H1 (cell line): Measurements from ENCODE around the gene DTNB. TPM values are rescaled to one million over a fixed set of nuclear protein-coding genes. Genes with fewer than 3 reads are reported as not detected.

Source experiments
- CTCF ChIA-PET: fragments of 300-600 bp; sonication (Branson Sonifier 250); formaldehyde crosslinking; loops from one replicate; lab custom pipeline; 2021; ENCODE audit not compliant: partially characterized antibody; lab: Charles Lee
- POLR2A ChIA-PET: fragments of 300-600 bp; sonication (Branson Sonifier 250); formaldehyde crosslinking; loops from one replicate; lab custom pipeline; 2021; ENCODE audit warnings: inconsistent platforms; ENCODE audit not compliant: partially characterized antibody; lab: Charles Lee
- DNase-seq, 2 experiments: peaks; one replicate each; pipeline versions ENCODE4 v3.0.0 to v3.0.0-alpha.2; 2010 to 2022; ENCODE audit warnings: low spot score in 2 of 2, low read depth in 1 of 2, mixed read lengths in 1 of 2
- FAIRE-seq: peaks from 2 replicates; lab custom pipeline; 2011; peaks lifted over from hg19 to GRCh38; lab: Jason Lieb, UNC
- H2AFZ ChIP-seq: 2 replicates; pipeline ENCODE4 v1.8.1; 2012; ENCODE audit warnings: low read length, inconsistent platforms
- H2AK5ac ChIP-seq: 2 replicates; pipeline ENCODE4 v1.6.1; 2013; ENCODE audit warnings: low read depth, low read length
- H2BK120ac ChIP-seq: replicated peaks from 2 replicates; pipeline ENCODE3; 2013; ENCODE audit warnings: low read depth, low read length, inconsistent platforms
- H2BK12ac ChIP-seq: 2 replicates; pipeline ENCODE4 v1.6.1; 2013; ENCODE audit warnings: low read depth, low read length
- H2BK15ac ChIP-seq: 2 replicates; pipeline ENCODE4 v1.6.1; 2013; ENCODE audit warnings: low read length
- H2BK20ac ChIP-seq: 2 replicates; pipeline ENCODE4 v1.6.1; 2013; ENCODE audit warnings: low read length
- H2BK5ac ChIP-seq: 2 replicates; pipeline ENCODE4 v1.6.1; 2013; ENCODE audit warnings: low read depth, low read length
- H3K14ac ChIP-seq: 2 replicates; pipeline ENCODE4 v1.6.1; 2013; ENCODE audit warnings: inconsistent platforms; ENCODE audit not compliant: insufficient read length
- H3K18ac ChIP-seq: 2 replicates; pipeline ENCODE4 v1.6.1; 2013; ENCODE audit warnings: low read length; ENCODE audit errors: extremely low read depth
- H3K23ac ChIP-seq: 2 replicates; pipeline ENCODE4 v1.6.1; 2013; ENCODE audit warnings: inconsistent platforms; ENCODE audit not compliant: insufficient read length
- H3K23me2 ChIP-seq: 2 replicates; pipeline ENCODE4 v1.6.1; 2013; ENCODE audit warnings: low read depth, low read length
- H3K27ac ChIP-seq: 2 replicates; pipeline ENCODE4 v1.6.1; 2011; ENCODE audit warnings: low read depth, low read length, inconsistent platforms
- H3K27me3 ChIP-seq, 4 experiments: replicated peaks in 1 of 4; 1 replicate in 1 of 4; 2 replicates in 3 of 4; pipeline versions ENCODE4 v1.6.1 to v1.8.1; 2011 to 2013; ENCODE audit warnings: low read length in 3 of 4, mild to moderate bottlenecking in 3 of 4, inconsistent platforms in 2 of 4, mixed read lengths in 2 of 4, moderate library complexity in 1 of 4; ENCODE audit not compliant: control insufficient read depth in 3 of 4, insufficient read depth in 3 of 4; ENCODE audit errors: extremely low read depth in 1 of 4
- H3K36me3 ChIP-seq, 4 experiments: 2 replicates each; pipeline versions ENCODE4 v1.6.1 to v1.8.1; 2011 to 2013; ENCODE audit warnings: mild to moderate bottlenecking in 4 of 4, low read length in 3 of 4, moderate library complexity in 2 of 4, control low read depth in 1 of 4, inconsistent platforms in 1 of 4; ENCODE audit not compliant: insufficient read depth in 4 of 4, control insufficient read depth in 2 of 4
- H3K4ac ChIP-seq: replicated peaks from 2 replicates; pipeline ENCODE3; 2013; ENCODE audit warnings: low read length, low read depth, mixed read lengths, inconsistent platforms; ENCODE audit not compliant: insufficient read length
- H3K4me1 ChIP-seq, 4 experiments: replicated peaks in 1 of 4; 1 replicate in 1 of 4; 2 replicates in 3 of 4; pipeline versions ENCODE4 v1.6.1 to v1.8.1; 2011 to 2013; ENCODE audit warnings: low read length in 3 of 4, inconsistent platforms in 2 of 4, mixed read lengths in 1 of 4; ENCODE audit not compliant: insufficient read depth in 4 of 4, control insufficient read depth in 3 of 4
- H3K4me2 ChIP-seq, 2 experiments: 2 replicates each; pipeline versions ENCODE4 v1.6.1 to v1.8.1; 2011 to 2013; ENCODE audit warnings: low read depth in 2 of 2, low read length in 2 of 2, control low read depth in 1 of 2, inconsistent platforms in 1 of 2, mild to moderate bottlenecking in 1 of 2; ENCODE audit not compliant: insufficient read depth in 1 of 2
- H3K4me3 ChIP-seq, 4 experiments: fragments of 200-600, 300-600 bp in 1 of 4; sonication (generic), shearing (Covaris generic), sonication (Bioruptor Twin) in 1 of 4; 2 replicates each; pipeline versions ENCODE4 v1.5.1 to v1.8.1; 2011 to 2016; ENCODE audit warnings: low read length in 4 of 4, low read depth in 3 of 4, control low read depth in 2 of 4, inconsistent platforms in 2 of 4, mild to moderate bottlenecking in 2 of 4, mixed read lengths in 1 of 4, moderate library complexity in 1 of 4; ENCODE audit not compliant: insufficient read depth in 2 of 4; ENCODE audit errors: extremely low read depth in 1 of 4
- H3K56ac ChIP-seq: replicated peaks from 2 replicates; pipeline ENCODE3; 2013; ENCODE audit warnings: low read depth, mild to moderate bottlenecking, mixed read lengths, low read length, inconsistent platforms; ENCODE audit not compliant: insufficient read length
- H3K79me1 ChIP-seq: 2 replicates; pipeline ENCODE4 v1.6.1; 2013; ENCODE audit warnings: low read depth, low read length, control low read depth
- H3K79me2 ChIP-seq, 2 experiments: 2 replicates each; pipeline versions ENCODE4 v1.6.1 to v1.8.1; 2012 to 2013; ENCODE audit warnings: low read length in 2 of 2, mild to moderate bottlenecking in 2 of 2, inconsistent platforms in 1 of 2; ENCODE audit not compliant: insufficient read depth in 2 of 2, control insufficient read depth in 1 of 2
- H3K9ac ChIP-seq, 4 experiments: replicated peaks in 1 of 4; 1 replicate in 1 of 4; 2 replicates in 3 of 4; pipeline versions ENCODE4 v1.6.1 to v1.8.1; 2011 to 2013; ENCODE audit warnings: low read depth in 3 of 4, low read length in 3 of 4, control low read depth in 2 of 4, mild to moderate bottlenecking in 2 of 4, moderate library complexity in 2 of 4, inconsistent platforms in 1 of 4; ENCODE audit errors: extremely low read depth in 1 of 4
- H3K9me3 ChIP-seq, 2 experiments: 2 replicates each; pipeline versions ENCODE4 v1.6.1 to v1.8.1; 2012 to 2013; ENCODE audit warnings: mild to moderate bottlenecking in 2 of 2, moderate library complexity in 2 of 2, control low read depth in 1 of 2, inconsistent platforms in 1 of 2, low read depth in 1 of 2, low read length in 1 of 2, mixed read lengths in 1 of 2; ENCODE audit not compliant: insufficient read depth in 2 of 2
- H4K20me1 ChIP-seq, 2 experiments: replicated peaks in 1 of 2; 2 replicates each; pipeline versions ENCODE3 to v1.8.1; 2011 to 2013; ENCODE audit warnings: inconsistent platforms in 2 of 2, low read length in 2 of 2, mild to moderate bottlenecking in 1 of 2; ENCODE audit not compliant: insufficient read depth in 2 of 2, control insufficient read depth in 1 of 2
- H4K5ac ChIP-seq: 2 replicates; pipeline ENCODE4 v1.6.1; 2013; ENCODE audit warnings: low read length, low read depth, mixed read lengths, inconsistent platforms; ENCODE audit not compliant: insufficient read length
- H4K8ac ChIP-seq: 2 replicates; pipeline ENCODE4 v1.8.0; 2013; ENCODE audit warnings: mild to moderate bottlenecking, moderate library complexity, low read length, inconsistent platforms; ENCODE audit not compliant: insufficient read depth; ENCODE audit errors: extremely low read depth
- H4K91ac ChIP-seq: replicated peaks from 2 replicates; pipeline ENCODE3; 2013; ENCODE audit warnings: low read length, mixed read lengths, inconsistent platforms; ENCODE audit not compliant: insufficient read length
- BACH1 ChIP-seq: IDR thresholded peaks from 2 replicates; pipeline ENCODE4 v1.6.1; 2012; ENCODE audit warnings: low read length, improper control_type of control experiment
- BRCA1 ChIP-seq: IDR thresholded peaks from 2 replicates; pipeline ENCODE4 v1.6.1; 2012; ENCODE audit warnings: low read depth, low read length, improper control_type of control experiment
- JUN ChIP-seq: IDR thresholded peaks from 2 replicates; pipeline ENCODE4 v1.6.1; 2011; ENCODE audit warnings: low read depth, mild to moderate bottlenecking, improper control_type of control experiment, low read length
- JUND ChIP-seq: IDR thresholded peaks from 2 replicates; pipeline ENCODE4 v1.6.1; 2011; ENCODE audit warnings: mild to moderate bottlenecking, improper control_type of control experiment, low read length
- KDM4A ChIP-seq: IDR thresholded peaks from one replicate; pipeline ENCODE4 v1.7.1; 2012; ENCODE audit warnings: low read depth, mild to moderate bottlenecking, moderate library complexity, low read length, inconsistent platforms; ENCODE audit not compliant: severe bottlenecking
- PHF8 ChIP-seq: fragments of 200-600 bp; sonication (generic); conservative IDR thresholded peaks from 2 replicates; pipeline ENCODE4 v1.7.1; 2012; ENCODE audit warnings: low read depth, mild to moderate bottlenecking, inconsistent platforms, low read length, moderate library complexity
- POLR2AphosphoS5 ChIP-seq: IDR thresholded peaks from 2 replicates; pipeline ENCODE4 v1.6.1; 2011; ENCODE audit warnings: low read depth, low read length
- SAP30 ChIP-seq: fragments of 300-600 bp; sonication (generic); IDR thresholded peaks from 2 replicates; pipeline ENCODE4 v1.7.1; 2012; ENCODE audit warnings: low read length, moderate library complexity, mild to moderate bottlenecking, inconsistent platforms; ENCODE audit not compliant: insufficient read depth, insufficient replicate concordance
- SIRT6 ChIP-seq: IDR thresholded peaks from one replicate; pipeline ENCODE4 v1.7.1; 2012; ENCODE audit warnings: low read length, inconsistent platforms
- SIX5 ChIP-seq: IDR thresholded peaks from 2 replicates; pipeline ENCODE4 v1.6.1; 2011; ENCODE audit warnings: mild to moderate bottlenecking, low read depth, low read length
- SP4 ChIP-seq: IDR thresholded peaks from 2 replicates; pipeline ENCODE4 v1.6.1; 2012; ENCODE audit warnings: low read length, inconsistent platforms
- YY1 ChIP-seq: IDR thresholded peaks from 2 replicates; pipeline ENCODE4 v1.6.1; 2011; ENCODE audit warnings: low read depth, mild to moderate bottlenecking, low read length
- WGBS, 2 experiments: shearing (Covaris generic) in 1 of 2; methylation state at CpG; one replicate each; pipeline versions ENCODE4 v1.1.6 to v1.1.7; 2013 to 2015; ENCODE audit warnings: low lambda C conversion rate in 2 of 2, mixed read lengths in 2 of 2, inconsistent platforms in 1 of 2, low coverage in 1 of 2, missing lambda C conversion rate in 1 of 2; ENCODE audit not compliant: insufficient replicate concordance in 2 of 2, insufficient coverage in 1 of 2, insufficient read length in 1 of 2; ENCODE audit errors: extremely low coverage in 1 of 2, missing lambda C conversion rate in 1 of 2; 5-methylcytosine and 5-hydroxymethylcytosine counted together
- polyA plus RNA-seq, 7 experiments: library from polyadenylated mRNA; depleted of rRNA in 3 of 7; stranded (reverse) in 5 of 7; unstranded in 2 of 7; fragments of >200 nt in 5 of 7; fragments of 200-250 nt in 2 of 7; gene quantifications; 1 replicate in 5 of 7; 2 replicates in 1 of 7; 4 replicates in 1 of 7; pipeline versions ENCODE4 v1.2.1 to v1.2.3, GENCODE V29; 2011 to 2013; ENCODE audit warnings: missing spikeins in 2 of 7, mixed read lengths in 2 of 7
- total RNA-seq: library from RNA; stranded (reverse); fragmentation: NEBNext Ultra II Directional; extraction: Animal tissue kit (Norgen Biotek cat#: 25700); gene quantifications from 2 replicates; pipeline ENCODE4 v1.2.1, GENCODE V29; 2021
- TF ChIP-seq, protein P1 (sequence below): IDR thresholded peaks from 2 replicates; pipeline ENCODE4 v1.6.1; 2012; ENCODE audit warnings: inconsistent platforms
- TF ChIP-seq, protein P2 (sequence below): IDR thresholded peaks from 2 replicates; pipeline ENCODE4 v1.6.1; 2011; ENCODE audit warnings: low read length, improper control_type of control experiment

Gene DTNB
- total and polyA plus RNA-seq, 2 of the 8 experiments (the other 6 are each of a cell fraction or from before 2014, with no cell fraction given) = 39.6 to 49.5 TPM

DNA sequence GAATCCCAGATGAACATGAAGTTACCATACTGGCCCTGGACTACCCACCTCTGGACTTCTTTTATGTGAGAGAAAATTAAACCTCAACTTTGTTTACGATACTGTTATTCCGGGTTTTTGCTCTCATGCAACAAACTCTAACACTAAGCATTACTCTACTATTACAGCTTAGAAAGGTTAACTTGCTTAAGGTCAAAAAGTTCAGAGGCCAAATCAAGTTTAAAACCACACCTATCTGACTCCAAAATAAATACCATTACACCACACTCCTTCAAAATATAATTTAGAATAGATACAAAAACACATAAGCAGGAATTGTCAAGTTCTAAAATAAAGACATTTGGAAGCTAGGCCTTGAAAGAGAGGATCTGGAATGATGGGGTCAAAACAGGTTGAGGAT, 75.0 kb downstream of the DTNB start:
- H3K18ac ChIP-seq = no peak overlapping the region
- no peak overlapping the region for H3K23ac ChIP-seq
- no peak overlapping the region for H2BK20ac ChIP-seq
- H2BK15ac ChIP-seq = no peak overlapping the region
- ChIA-PET POLR2A (no interaction called here), CTCF (interaction anchor here (1.0 to 2.2 kb wide), 2 partner anchors 8 kb away, joined by 3 to 7 read pairs; no protein-coding TSS in a partner anchor)
- no peak overlapping the region for H3K56ac ChIP-seq
- no peaks in the 10 kb centered on the region for H3K79me1 ChIP-seq
- H3K4me2 ChIP-seq = no peak overlapping the region
- no peak overlapping the region for H3K4ac ChIP-seq
- H3K4me1 ChIP-seq = peaks cover 0 to under 1% (median 0%) of the 10 kb centered on the region in 4 experiments; a peak in 1 of 7 replicates
- H3K27ac ChIP-seq = no peak overlapping the region
- no peak overlapping the region for H2BK12ac ChIP-seq
- no peak overlapping the region for H3K14ac ChIP-seq
- WGBS, 2 experiments = 90% methylated on average over 2 of the region's 2 CpGs; no CpG with 5 or more reads in 1 of the 2 experiments
- H3K4me3 ChIP-seq = no peak overlapping the region
- peaks cover 0 to 2% of the 10 kb centered on the region in 2 experiments; a peak in 2 of 4 replicates for H3K79me2 ChIP-seq
- H2BK120ac ChIP-seq = no peak overlapping the region
- H2AFZ ChIP-seq = no peak overlapping the region
- H3K9me3 ChIP-seq = no peaks in the 10 kb centered on the region
- peaks cover 0 to 2% of the 10 kb centered on the region in 2 experiments for H4K20me1 ChIP-seq
- FAIRE-seq = no peak
- no peak overlapping the region for H4K5ac ChIP-seq
- H3K9ac ChIP-seq = no peak overlapping the region
- no peak for DNase-seq
- no peak overlapping the region for H4K91ac ChIP-seq
- no peak overlapping the region for H2AK5ac ChIP-seq
- H3K27me3 ChIP-seq = no peaks in the 10 kb centered on the region
- peaks cover 0 to 4% (median 0%) of the 10 kb centered on the region in 4 experiments; a peak in 1 of 8 replicates for H3K36me3 ChIP-seq
- H4K8ac ChIP-seq = no peak overlapping the region
- H2BK5ac ChIP-seq = no peak overlapping the region
- peaks cover 2% of the 10 kb centered on the region; the same call in 1 of the 2 replicates for H3K23me2 ChIP-seq
- TF ChIP-seq JUND = no peak
- TF ChIP-seq PHF8 = no peak
- TF ChIP-seq YY1 = no peak
- TF ChIP-seq SIX5 = no peak
- TF ChIP-seq SAP30 = no peak
- TF ChIP-seq SIRT6 = no peak
- no peak for TF ChIP-seq BRCA1
- no peak for TF ChIP-seq BACH1
- no peak for TF ChIP-seq JUN
- TF ChIP-seq KDM4A = no peak
- TF ChIP-seq, protein P1, sequence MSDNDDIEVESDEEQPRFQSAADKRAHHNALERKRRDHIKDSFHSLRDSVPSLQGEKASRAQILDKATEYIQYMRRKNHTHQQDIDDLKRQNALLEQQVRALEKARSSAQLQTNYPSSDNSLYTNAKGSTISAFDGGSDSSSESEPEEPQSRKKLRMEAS = no peak
- TF ChIP-seq, protein P2, sequence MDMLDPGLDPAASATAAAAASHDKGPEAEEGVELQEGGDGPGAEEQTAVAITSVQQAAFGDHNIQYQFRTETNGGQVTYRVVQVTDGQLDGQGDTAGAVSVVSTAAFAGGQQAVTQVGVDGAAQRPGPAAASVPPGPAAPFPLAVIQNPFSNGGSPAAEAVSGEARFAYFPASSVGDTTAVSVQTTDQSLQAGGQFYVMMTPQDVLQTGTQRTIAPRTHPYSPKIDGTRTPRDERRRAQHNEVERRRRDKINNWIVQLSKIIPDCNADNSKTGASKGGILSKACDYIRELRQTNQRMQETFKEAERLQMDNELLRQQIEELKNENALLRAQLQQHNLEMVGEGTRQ = no peak
- no peak for TF ChIP-seq POLR2AphosphoS5
- TF ChIP-seq SP4 = no peak
